ENCODE measurements around the gene SF3A2.

SF3A2 gene

DNA sequence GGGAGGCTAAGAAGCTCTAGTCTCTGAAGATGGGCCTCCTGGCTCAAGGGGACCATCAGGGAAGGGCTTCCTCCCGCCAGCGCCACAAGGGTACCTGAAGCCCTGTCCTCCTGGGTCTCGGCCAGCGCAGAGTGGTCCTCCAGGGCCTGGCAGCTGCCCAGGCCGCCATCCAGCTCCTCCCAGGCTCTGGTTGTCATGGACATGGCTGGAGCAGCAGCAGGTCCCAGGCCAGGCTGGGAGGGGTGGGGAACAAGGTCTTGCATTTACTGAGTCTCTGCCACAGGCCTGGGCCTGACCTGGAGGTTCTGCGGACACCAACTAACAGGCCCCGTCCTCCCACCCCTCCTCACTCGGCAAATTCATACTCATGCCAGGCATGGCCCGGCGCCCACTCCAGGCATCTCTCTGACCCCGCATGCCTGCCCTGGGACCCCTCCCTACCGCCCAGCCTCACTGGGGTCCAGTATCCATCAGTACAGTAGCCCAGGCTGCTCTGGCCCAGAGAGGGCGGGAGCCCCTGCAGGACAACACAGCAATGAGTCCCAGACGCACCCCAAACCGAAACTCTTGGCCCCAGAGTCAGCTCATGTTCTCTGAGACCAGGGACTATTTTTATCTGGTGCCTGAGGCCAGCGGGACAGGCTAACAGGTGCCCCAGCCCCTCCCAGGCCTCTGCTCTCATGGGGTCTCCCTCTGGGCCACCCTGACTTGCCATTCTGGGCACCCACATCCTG is 18.7 kb downstream of the SF3A2 start:
- no peak for DNase-seq

DNA sequence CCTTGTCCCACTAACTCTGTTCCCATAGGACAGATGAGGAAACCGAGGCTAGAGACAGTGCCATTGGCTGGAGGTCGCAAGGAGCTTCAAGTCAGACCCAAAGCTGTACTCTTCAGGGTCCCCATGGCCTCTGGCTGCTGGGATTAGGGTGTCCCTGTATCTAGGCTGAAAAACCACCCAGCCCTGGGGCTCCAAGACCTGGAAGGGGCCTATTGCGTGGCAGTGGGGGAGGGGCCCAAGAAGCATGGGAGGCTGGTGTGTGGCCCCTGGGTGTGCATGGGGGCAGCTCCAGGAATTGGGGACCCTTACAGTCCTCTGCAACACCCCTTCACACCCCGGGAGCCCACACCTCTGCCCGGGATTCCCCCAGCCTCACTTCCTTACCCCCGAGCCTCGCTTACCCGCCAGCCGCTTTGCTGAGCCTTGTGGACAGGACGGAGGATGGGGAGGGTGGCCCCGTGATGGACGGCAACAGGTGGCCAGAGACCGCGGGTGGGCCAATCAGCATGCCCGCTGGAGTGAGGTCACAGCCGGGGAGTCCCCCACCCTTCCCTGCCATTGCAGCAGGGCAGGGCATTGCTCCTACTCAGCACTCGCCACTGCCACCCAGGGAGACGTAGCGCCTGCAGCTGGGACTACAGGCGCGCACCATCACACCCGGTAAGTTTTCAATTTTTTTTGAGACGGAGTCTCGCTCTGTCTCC is 19.5 kb downstream of the SF3A2 start, which contains the start of gene JSRP1:
Gene JSRP1, minus strand, starts transcription at position 436 of the 704 bp plus-strand sequence. CDS start 1,103 bp downstream, outside the sequence.
- DNase-seq: peak; percentile 39

DNA sequence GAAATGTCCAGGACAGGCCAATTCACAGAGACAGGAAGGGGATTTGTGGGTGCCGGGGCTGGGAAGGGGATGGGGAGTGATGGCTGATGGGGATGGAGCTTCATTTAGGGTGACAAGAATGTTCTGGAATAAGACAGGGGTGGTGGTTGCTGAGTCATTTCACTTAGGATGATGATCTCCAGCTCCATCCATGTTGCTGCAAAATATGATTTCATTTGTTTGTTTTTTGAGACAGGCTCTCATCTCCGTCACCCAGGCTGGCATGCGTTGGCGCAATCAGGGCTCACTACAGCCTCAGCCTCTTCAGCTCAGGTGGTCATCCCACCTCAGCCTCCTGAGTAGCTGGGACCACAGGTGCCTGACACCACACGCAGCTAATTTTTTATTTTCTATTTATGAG is 22.7 kb downstream of the SF3A2 start:
- no peak for DNase-seq

DNA sequence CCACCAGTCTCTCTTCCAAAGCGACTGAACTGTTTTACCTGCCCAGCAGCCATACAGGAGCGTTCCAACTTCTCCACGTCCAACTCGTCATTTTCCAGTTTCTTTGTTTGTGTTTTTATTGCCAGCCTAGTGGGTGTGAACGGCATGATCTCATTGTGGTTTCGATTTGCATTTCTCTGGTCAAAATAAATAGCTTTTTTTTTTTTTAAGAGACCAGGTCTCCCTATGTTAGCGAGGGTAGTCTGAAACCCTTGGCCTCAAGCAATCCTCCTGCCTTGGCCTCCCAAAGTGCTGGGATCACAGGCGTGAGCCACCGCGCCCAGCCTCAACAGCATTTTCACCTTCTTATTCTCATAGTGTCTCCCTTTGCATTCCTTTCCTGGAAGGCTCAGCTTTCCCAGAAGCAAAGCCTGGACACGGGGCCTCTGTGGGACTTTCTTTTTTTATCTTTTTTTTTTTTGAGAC is 23.7 kb downstream of the SF3A2 start:
- no peak for DNase-seq

DNA sequence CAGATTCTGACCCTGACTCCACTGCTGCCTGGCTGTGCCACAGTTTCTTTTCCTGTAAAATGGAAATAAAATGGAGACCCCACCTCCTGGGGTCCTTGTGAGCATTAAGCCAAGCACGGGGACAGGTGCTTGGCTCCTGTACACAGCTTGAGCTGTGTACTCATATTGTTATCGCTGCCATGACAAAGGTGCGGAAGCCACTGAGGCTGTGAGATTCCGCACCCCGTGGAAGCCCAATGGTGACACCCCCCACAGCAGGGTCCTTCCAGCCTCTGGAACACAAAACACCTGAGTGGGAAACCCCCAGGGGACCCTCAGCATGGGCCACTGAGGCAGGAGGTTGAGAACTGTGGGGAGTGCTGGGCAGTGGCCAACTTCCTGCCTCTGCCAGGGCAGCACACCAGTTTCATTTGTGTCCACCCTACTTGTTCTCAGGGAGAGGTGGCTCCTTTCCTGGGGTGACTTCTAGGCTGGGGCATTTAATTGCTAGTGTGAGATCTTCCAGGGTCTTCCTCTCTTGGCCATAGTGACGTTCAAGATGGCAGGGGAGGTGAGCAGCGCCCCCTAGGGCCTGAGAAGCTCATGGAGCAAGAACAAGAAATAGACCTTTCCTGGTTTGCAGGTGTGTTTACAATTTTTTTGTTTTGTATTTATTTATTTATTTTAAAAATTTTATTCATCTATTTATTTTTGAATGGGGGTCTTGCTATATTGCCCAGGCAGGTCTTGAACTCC is 25.0 kb downstream of the SF3A2 start:
- peak; percentile 60 for DNase-seq

DNA sequence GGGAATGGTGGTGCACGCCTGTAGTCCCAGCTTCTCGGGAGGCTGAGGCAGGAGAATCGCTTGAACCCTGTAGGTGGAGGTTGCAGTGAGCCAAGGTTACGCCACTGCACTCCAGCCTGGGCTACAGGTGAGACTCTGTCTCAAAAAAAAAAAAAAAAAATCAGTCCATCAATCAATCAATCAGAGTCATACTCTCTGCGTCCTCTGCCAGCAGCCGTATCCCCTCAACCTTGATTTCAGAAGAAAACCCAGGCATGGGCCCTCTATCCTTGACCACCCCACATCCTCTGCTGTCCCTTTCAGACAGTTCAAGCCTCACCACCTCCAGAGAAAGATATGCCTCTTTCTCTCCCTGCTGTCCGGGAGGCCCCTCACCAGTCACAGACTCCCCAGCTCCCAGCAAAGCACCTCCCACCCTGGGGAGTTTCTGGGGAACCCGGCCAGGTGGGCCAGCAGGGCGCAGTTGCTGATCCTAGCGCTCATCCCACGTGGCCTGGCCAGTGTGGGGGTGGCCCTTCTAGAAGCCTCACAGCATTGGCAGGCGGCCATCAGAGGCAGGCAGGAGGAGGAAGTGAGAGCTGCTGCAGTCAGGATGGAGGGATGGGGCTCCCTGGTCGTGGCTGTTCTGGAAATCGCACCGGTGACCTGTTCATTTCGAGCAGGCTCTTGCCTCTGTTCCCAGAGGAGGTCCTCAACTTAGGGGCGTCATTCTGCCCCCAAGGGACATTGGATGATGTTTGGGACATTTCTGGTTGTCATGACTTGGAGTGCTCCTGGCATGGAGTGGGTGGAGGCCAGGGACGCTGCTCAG is 29.8 kb downstream of the SF3A2 start:
- peak; percentile 71 for DNase-seq

DNA sequence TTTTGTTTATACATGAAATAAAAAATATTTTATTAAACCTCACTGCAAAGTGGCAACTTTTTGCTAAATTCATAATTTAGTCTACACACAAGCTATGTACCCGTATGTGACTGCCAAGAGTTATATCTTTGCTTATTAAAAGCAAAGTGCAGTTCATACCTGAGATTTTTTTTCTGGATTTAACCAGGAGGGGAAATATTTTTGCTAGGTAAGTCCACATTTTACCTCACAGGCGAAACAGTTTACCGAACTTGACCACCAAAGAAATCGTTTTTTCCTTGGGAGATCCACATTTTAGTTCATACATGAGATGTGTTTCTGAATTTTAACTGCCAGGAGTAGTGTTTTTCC is 31.8 kb downstream of the SF3A2 start:
- no peak for DNase-seq

DNA sequence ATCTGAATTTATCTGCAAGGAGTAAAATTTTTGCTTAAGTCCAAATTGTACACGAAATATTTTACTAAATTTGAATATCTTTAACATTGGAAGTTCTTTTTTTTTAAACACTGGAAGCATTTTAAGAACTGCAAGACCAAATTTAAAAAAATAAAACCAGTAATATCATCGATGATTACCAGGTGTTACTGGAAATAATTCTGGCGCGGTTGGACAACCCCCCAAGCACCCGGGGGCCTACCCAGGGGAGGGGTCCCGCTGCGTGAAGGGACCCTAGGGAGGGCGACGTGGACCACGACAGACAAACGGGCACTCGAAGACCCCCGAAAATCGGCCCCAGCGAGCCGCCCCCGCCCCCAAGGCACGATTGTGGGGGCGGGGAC is 32.2 kb downstream of the SF3A2 start:
- DNase-seq: no peak

DNA sequence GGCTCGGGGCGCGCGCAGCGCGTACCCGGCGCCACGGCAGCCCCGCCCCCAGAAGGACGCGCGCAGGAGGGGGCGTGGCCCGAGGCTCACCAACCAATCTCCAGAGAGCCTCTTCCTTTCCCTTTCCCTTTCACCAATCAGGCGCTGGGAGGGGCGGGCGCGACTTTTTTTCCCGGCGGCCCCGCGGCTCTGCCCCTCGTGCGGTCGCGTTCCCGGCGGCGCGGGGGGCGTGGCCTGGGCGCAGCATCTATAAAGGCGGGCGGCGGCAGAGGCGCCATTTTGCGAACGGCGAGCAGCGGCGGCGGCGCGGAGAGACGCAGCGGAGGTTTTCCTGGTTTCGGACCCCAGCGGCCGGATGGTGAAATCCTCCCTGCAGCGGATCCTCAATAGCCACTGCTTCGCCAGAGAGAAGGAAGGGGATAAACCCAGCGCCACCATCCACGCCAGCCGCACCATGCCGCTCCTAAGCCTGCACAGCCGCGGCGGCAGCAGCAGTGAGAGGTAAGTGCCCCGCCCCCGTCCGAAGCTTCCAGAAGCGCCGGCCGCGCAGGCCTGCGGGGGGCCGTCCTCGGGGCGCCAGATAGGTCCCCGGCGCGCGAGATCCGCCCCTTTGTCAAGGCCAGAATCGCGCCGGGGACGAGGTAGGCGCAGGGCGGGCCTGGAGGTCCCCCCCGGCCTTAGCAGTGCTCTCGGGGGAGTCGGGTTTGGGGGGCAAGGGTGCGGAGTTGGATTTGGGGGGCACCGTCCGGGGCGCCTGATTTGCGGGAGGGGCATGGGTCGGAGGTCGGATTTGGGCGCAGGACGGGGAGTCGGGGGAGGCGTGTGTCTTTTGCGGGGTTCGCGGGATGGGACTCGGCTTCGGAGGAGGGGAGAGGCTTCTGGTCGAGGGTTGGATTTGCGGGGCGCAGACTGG is 32.9 kb downstream of the SF3A2 start:
- DNase-seq: peak; percentile 98

DNA sequence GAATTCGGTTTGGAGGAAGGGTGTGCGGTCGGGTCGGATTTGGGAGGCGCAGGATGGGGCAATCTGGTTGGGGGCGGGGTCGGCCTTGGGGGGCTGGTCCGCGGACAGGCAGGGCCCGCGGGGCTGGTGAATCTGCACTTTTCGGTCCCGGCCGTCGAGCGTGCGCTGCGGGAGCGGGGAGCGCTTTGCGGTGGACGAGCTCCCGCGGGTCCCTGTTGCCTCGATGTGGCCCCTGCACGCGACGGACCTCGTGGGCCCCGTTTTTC is 33.5 kb downstream of the SF3A2 start:
- no peak for DNase-seq

DNA sequence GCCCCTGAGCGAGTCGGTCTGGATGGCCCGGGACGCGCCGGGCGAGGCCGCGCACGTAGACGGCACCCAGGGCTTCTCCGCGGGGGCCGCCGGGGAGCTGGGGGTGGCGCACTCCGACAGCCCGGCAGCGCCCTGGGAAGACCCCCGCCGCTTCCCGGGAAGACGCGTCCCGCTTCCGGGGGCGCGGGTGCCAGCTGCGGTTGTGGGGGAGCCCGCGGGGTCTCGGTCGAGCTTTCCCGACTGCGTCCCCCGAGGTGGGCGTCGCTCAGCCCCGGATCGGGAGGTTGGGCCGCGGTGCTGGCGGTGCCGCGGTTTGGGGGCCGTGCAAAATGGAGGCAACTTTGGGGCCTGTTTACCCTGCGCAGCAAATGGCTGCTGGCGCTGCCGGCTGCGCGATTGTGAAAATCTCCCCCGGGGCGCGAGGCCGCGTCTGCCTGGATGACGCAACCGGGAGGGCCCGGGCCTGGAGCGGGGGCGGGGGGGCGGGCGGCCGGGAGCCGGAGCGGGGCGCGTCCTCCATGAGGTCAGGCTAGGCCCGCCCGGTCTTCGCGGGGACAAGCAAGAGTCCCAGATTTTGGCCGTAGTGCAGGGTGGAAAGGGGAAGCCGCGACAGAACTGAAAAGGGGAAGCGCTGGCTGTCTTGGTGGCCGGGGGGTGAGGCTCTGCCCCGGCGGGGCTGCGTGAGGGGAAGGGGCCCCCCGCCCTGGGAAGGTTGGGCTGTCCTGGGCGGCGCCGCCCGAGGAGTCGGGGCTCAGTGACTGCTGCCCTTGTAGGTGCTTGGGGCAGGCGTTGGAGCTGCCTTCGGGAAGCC is 34.0 kb downstream of the SF3A2 start:
- peak; percentile 87 for DNase-seq

DNA sequence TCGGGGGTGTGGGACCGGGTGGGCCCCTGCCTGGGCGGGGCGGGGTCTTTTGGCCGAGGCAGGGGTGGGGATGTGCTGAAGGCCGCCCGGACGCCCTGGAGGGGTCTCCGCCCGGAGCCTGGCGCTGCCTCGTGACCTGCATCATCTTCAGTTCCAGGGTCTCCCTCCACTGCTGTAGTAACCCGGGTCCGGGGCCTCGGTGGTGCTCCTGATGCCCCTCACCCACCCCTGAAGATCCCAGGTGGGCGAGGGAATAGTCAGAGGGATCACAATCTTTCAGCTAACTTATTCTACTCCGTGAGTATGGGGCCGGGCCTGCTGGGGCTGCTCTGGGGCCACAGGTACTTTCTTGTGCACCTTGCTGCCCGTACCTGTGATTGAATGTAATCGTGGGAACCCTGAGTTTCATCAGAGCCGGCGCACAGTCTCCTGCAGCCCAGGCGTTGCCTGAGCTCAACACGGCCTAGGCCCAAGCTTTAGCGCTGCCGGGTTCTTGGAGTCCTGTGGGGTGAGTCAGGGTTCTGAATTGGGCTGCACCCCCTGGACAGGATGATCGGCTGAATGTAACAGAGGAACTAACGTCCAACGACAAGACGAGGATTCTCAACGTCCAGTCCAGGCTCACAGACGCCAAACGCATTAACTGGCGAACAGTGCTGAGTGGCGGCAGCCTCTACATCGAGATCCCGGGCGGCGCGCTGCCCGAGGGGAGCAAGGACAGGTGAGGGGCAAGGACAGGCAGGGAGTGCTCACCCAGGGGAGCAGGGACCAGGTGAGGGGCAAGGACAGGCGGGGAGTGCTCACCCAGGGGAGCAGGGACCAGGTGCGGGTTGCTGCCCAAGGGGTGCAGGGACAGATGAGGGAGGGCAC is 34.8 kb downstream of the SF3A2 start:
- DNase-seq: peak; percentile 34

DNA sequence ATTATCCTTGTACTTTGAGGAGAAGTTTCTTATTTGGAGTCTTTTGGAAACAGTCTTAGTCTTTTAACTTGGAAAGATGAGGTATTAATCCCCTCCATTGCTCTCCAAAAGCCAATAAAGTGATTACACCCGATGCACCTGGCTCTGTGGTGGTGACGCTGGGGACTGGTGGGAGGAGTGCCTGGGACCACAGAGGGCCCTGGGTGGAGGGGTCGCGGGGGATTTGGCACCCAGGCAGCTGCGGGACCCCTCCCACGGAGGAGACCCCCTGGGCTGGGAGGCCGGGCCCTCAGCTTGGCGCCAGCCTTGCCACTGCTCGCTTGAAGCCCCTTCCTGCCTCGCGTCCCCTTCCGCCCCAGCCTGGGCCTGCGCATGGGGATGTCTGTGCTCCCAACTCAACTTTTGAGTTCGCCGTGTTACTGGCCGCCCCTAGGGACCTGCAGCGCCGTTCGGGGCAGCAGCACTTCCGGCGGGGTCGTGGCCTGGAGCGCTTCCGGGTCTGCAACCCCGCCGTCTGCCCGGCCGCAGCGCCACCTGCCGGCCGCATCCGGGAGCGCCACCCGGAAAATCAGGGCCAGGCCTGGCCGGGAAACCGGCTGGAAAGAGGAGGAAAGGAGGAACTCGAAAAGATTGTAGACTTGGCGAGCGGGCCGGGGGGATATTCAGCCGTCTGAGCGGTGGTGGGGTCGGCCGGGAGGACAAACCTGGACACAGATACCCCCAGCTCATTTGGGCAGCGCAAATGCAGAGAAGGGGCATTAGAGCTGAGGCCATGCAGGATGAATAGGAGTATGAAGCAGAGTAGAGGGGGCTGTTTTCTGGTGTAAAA is 36.9 kb downstream of the SF3A2 start:
- peak; percentile 86 for DNase-seq

DNA sequence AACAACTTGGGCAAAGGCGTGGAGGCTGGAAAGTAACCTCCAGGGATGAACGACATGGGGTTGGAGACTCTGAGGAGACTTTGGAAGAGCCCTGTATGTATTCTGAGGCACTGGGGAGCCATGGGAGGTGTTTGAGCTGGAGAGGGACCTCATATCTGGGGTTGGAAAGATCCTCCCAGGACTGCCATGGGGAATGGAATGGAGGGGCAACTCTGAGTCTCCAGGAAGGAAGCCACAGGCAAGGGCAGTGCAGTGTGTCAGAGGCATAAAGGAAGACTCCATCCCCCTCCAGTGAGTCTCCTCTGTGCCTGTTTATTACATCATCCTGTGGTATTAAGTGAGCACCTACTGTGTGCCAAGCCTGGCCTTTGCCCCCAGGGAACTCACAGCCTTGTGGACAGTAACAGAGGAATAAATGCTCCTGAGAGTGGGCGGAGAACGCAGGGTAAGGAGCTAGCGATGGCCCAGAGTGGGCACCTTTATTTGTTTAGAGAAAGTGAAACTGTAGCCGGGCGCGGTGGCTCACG is 37.6 kb downstream of the SF3A2 start:
- no peak for DNase-seq

DNA sequence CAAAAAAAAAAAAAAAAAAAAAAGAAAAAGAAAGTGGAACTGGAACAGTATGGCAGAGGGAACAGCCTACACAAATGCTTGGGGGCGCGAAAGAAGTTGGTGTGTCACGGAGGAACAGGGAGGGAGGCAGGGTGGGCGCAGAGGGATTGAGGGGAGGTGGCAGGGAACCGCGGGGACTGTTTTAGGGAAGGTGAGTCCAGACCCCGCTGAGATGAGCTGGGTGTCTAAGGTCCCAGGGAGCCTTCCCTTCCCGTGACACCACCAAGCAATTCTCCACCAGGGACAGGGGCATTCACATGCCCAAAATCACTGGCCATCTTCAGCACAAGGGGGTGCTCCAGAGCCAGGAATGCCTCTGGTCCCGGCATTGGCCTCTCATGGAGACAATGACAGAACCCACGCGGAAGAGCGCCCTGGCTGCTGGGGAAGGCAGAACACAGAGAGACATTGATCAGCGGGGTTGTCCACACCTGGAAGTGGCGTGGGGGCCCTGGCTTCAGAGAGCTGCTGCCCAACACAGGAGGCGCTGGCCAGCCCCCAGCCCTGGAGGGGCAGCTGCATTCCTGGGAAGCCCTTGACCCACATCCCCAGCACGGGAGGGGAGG is 38.4 kb downstream of the SF3A2 start:
- DNase-seq: peak; percentile 66

DNA sequence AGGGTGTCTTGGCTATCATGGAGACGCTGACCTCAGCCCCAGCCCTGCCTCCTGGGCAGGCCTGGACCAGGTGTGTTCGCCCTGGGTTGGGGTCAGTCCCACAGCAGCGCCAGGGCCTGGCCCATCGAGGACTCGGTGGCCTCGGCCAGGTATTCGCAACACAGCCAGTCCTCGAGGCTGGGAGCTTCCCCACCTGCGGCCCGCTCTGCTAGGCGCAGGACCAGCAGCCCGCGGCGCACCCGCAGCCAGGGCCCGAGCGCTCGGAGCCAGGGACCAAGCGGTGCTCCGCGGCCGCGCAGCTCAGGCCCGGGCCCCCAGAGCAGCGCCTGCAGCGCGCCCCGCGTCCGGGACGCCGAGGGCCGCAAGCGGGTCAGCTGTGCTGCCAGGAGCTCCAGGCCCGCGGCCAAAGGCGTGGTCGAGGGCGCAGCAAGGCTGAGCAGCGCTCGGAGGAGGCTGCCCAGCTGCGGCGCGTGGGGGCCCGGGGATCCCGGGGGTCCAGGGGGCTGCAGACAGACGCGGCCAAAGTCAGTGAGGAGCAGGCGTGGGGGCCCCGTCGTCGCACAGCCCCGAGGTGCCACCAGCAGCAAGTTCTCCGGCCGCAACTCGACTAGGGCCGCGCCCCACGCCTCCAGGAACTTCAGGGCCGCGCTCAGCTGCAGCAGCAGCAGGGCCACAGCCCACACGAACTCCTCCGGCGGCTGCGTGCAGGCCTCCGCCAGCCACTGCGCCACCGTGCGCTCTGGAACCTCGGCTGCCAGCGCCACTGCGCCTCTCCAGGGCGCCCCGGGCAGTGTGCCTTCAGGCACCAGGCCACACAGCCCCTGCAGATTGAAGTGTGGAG is 39.2 kb downstream of the SF3A2 start:
- DNase-seq: no peak

DNA sequence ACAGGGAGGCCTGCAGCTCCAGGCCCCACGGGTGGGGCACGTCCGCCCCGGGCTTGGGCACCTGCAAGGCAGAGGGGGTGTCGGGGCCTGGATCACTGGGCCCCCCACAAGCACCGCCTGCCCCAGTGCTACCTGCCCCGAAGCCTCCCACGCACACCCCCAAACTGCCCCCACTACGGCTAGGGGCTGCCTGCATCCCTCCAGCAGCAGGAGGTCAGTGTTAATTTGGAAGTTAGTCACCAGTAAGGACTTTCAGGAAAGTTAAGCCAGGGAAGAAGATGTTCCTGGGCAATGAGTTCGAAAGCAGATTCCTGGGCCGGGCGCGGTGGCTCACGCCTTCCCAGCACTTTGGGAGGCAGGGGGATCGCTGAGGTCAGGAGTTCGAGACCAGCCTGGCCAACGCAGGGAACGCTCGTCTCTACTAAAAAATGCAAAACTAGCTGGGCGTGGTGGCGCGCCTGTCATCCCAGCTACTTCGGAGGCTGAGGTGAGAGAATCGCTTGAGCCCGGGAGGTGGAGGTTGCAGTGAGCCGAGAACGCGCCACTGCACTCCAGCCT is 39.9 kb downstream of the SF3A2 start:
- DNase-seq: no peak
